Measurements from ENCODE around the gene TRPM2.

GRCh38 chr21:44398499-44398898 is 45.1 kb downstream of the TRPM2 start:
- TF ChIP-seq POLR2A (IDR thresholded peaks at IDR 0.05): no peak
- TF ChIP-seq, protein P1, sequence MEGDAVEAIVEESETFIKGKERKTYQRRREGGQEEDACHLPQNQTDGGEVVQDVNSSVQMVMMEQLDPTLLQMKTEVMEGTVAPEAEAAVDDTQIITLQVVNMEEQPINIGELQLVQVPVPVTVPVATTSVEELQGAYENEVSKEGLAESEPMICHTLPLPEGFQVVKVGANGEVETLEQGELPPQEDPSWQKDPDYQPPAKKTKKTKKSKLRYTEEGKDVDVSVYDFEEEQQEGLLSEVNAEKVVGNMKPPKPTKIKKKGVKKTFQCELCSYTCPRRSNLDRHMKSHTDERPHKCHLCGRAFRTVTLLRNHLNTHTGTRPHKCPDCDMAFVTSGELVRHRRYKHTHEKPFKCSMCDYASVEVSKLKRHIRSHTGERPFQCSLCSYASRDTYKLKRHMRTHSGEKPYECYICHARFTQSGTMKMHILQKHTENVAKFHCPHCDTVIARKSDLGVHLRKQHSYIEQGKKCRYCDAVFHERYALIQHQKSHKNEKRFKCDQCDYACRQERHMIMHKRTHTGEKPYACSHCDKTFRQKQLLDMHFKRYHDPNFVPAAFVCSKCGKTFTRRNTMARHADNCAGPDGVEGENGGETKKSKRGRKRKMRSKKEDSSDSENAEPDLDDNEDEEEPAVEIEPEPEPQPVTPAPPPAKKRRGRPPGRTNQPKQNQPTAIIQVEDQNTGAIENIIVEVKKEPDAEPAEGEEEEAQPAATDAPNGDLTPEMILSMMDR (IDR thresholded peaks at IDR 0.05): no peak
